Muscle of leg (tissue), 11 donors: ENCODE results near the gene F12. TPM values are rescaled to one million over a fixed set of nuclear protein-coding genes. Genes with fewer than 3 reads are reported as not detected.
"Not testable (repeated sequence)": the region's sequence is repeated elsewhere in the genome, so short reads cannot be mapped to it uniquely, and the experiment has no call there.

ENCODE experiments used
- DNase-seq: peaks from one replicate; pipeline ENCODE4 v3.0.0; 2013
- H3K27ac ChIP-seq: one replicate; pipeline ENCODE4 v1.5.1; 2013; ENCODE audit warnings: mild to moderate bottlenecking, low read length, control low read depth
- H3K27me3 ChIP-seq: one replicate; pipeline ENCODE4 v1.6.1; 2013; ENCODE audit warnings: low read length; ENCODE audit not compliant: control insufficient read depth, insufficient read depth
- H3K36me3 ChIP-seq: one replicate; pipeline ENCODE4 v1.6.1; 2013; ENCODE audit warnings: low read length; ENCODE audit not compliant: control insufficient read depth, insufficient read depth
- H3K4me1 ChIP-seq: one replicate; pipeline ENCODE4 v1.6.1; 2013; ENCODE audit warnings: low read length; ENCODE audit not compliant: control insufficient read depth, insufficient read depth
- H3K4me3 ChIP-seq: one replicate; pipeline ENCODE4 v1.5.1; 2013; ENCODE audit warnings: low read length, control low read depth
- H3K9me3 ChIP-seq: replicated peaks from 2 replicates; pipeline ENCODE4 v1.6.1; 2013; ENCODE audit warnings: low read depth, low read length; ENCODE audit not compliant: control insufficient read depth
- WGBS: methylation state at CpG from one replicate; pipeline ENCODE4 v1.1.5; 2013; ENCODE audit warnings: missing lambda C conversion rate; ENCODE audit not compliant: insufficient coverage; 5-methylcytosine and 5-hydroxymethylcytosine counted together
- polyA plus RNA-seq, 8 donors: library from polyadenylated mRNA; unstranded; fragments of 120-200 nt; gene quantifications; one replicate each; pipeline versions ENCODE4 v1.2.1 to v1.2.3, GENCODE V29; 2013; ENCODE audit warnings: inconsistent platforms in 1 of 8, low replicate concordance in 1 of 8; ENCODE audit not compliant: insufficient read length in 8 of 8, insufficient read depth in 1 of 8
- total RNA-seq: library from RNA; stranded (reverse); fragments of 120-200 nt; gene quantifications from one replicate; pipeline ENCODE4 v1.2.4, GENCODE V29; 2013

The F12 gene
- total and polyA plus RNA-seq, 9 donors = 0.14 to 1.0 (median 0.44) TPM; not detected in 1

GRCh38 chr5:177425196-177425800, 15.9 kb upstream of the F12 start:
- peaks cover 5% of the 10 kb centered on the region for H3K36me3 ChIP-seq
- H3K27ac ChIP-seq = peak overlapping the region; percentile 97
- 47% methylated on average over 8 of the region's 13 CpGs for WGBS
- H3K4me3 ChIP-seq = peak overlapping the region; percentile 75
- H3K9me3 ChIP-seq = no peaks in the 10 kb centered on the region
- H3K4me1 ChIP-seq = peaks cover 40% of the 10 kb centered on the region
- DNase-seq = no peak
- no peaks in the 10 kb centered on the region for H3K27me3 ChIP-seq

- Histone ChIP-seq H3K9me3 (no peaks in the 10 kb centered on the region), H3K4me1 (peaks cover 24% of the 10 kb centered on the region), H3K36me3 (peaks cover 5% of the 10 kb centered on the region), H3K27ac (no peak overlapping the region), H3K4me3 (no peak overlapping the region), H3K27me3 (no peaks in the 10 kb centered on the region)
- WGBS = 83% methylated on average over 1 of the region's 2 CpGs
- no peak for DNase-seq
Measured at GRCh38 chr5:177423671-177424070, 14.3 kb upstream of the F12 start.

GRCh38 chr5:177421062-177421798, 11.9 kb upstream of the F12 start:
- no peaks in the 10 kb centered on the region for H3K9me3 ChIP-seq
- H3K27me3 ChIP-seq = no peaks in the 10 kb centered on the region
- peaks cover 6% of the 10 kb centered on the region for H3K4me1 ChIP-seq
- no CpG with 5 or more reads among the region's 6 CpGs for WGBS
- H3K4me3 ChIP-seq = no peak overlapping the region
- no peaks in the 10 kb centered on the region for H3K36me3 ChIP-seq
- DNase-seq = peak; percentile 59
- no peak overlapping the region for H3K27ac ChIP-seq

- H3K4me3 ChIP-seq, H3K27ac ChIP-seq, H3K36me3 ChIP-seq, DNase-seq, H3K9me3 ChIP-seq, H3K4me1 ChIP-seq, H3K27me3 ChIP-seq: not testable (repeated sequence)
- 75% methylated on average over 6 of the region's 7 CpGs for WGBS
Measured at GRCh38 chr5:177420472-177420871, 11.1 kb upstream of the F12 start.

- no peak for DNase-seq
- WGBS = no CpG with 5 or more reads among the region's 3 CpGs
- no peaks in the 10 kb centered on the region for H3K27me3 ChIP-seq
Measured at GRCh38 chr5:177419046-177419445, 9.7 kb upstream of the F12 start.

GRCh38 chr5:177417081-177417480, 7.7 kb upstream of the F12 start:
- not testable (repeated sequence) for H3K4me3 ChIP-seq, H3K27ac ChIP-seq, H3K27me3 ChIP-seq, DNase-seq, H3K36me3 ChIP-seq, H3K4me1 ChIP-seq, H3K9me3 ChIP-seq
- 100% methylated on average over 2 of the region's 6 CpGs for WGBS

More at GRCh38 chr5:177419046-177419445, 9.7 kb upstream of the F12 start:
- H3K4me3 ChIP-seq = no peak overlapping the region
- H3K9me3 ChIP-seq = no peaks in the 10 kb centered on the region
- H3K4me1 ChIP-seq = peaks cover 2% of the 10 kb centered on the region
- no peak overlapping the region for H3K27ac ChIP-seq
- H3K36me3 ChIP-seq = no peaks in the 10 kb centered on the region

GRCh38 chr5:177414481-177414880, 5.1 kb upstream of the F12 start:
- H3K4me1 ChIP-seq = no peaks in the 10 kb centered on the region
- H3K27me3 ChIP-seq = peaks cover 4% of the 10 kb centered on the region
- no peak overlapping the region for H3K4me3 ChIP-seq
- H3K9me3 ChIP-seq = no peaks in the 10 kb centered on the region
- no peaks in the 10 kb centered on the region for H3K36me3 ChIP-seq
- no peak overlapping the region for H3K27ac ChIP-seq
- DNase-seq = no peak
- WGBS = no CpG with 5 or more reads among the region's 3 CpGs

GRCh38 chr5:177412603-177413233, 3.4 kb upstream of the F12 start:
- Histone ChIP-seq H3K4me1 (no peaks in the 10 kb centered on the region), H3K36me3 (no peaks in the 10 kb centered on the region), H3K4me3 (no peak overlapping the region), H3K9me3 (no peaks in the 10 kb centered on the region), H3K27me3 (peaks cover 9% of the 10 kb centered on the region), H3K27ac (no peak overlapping the region)
- no peak for DNase-seq
- 74% methylated on average over 4 of the region's 8 CpGs for WGBS

GRCh38 chr5:177410575-177410974, 1.2 kb upstream of the F12 start:
- no peak overlapping the region for H3K4me3 ChIP-seq
- no peaks in the 10 kb centered on the region for H3K36me3 ChIP-seq
- no peak for DNase-seq
- WGBS = 100% methylated on average over 2 of the region's 3 CpGs
- H3K4me1 ChIP-seq = no peaks in the 10 kb centered on the region
- no peak overlapping the region for H3K27ac ChIP-seq
- no peaks in the 10 kb centered on the region for H3K9me3 ChIP-seq
- H3K27me3 ChIP-seq = peaks cover 15% of the 10 kb centered on the region

GRCh38 chr5:177405805-177406204, 3.6 kb downstream of the F12 start:
- no peak for DNase-seq
- H3K27me3 ChIP-seq = peaks cover 59% of the 10 kb centered on the region
- 86% methylated on average over 5 of the region's 5 CpGs for WGBS
- no peak overlapping the region for H3K27ac ChIP-seq
- no peaks in the 10 kb centered on the region for H3K9me3 ChIP-seq
- no peaks in the 10 kb centered on the region for H3K36me3 ChIP-seq
- H3K4me1 ChIP-seq = peaks cover 32% of the 10 kb centered on the region
- H3K4me3 ChIP-seq = no peak overlapping the region
